OCI-LY1 (cell line): ENCODE data around the gene AK5.

ENCODE experiments used
- CTCF ChIP-seq: fragments of 200-600 bp; sonication (generic), shearing (Covaris generic); IDR thresholded peaks from 2 replicates; pipeline ENCODE4 v1.5.1; 2017; ENCODE audit warnings: mild to moderate bottlenecking, antibody characterized with exemption, low read length, moderate library complexity, mixed read lengths
- EZH2 ChIP-seq: fragments of 200-600 bp; sonication (generic), shearing (Covaris generic); IDR thresholded peaks from 2 replicates; pipeline ENCODE4 v1.8.0; 2017; ENCODE audit warnings: borderline replicate concordance, mixed run types, mild to moderate bottlenecking, antibody characterized with exemption, low read length, moderate library complexity, mixed read lengths

- TF ChIP-seq CTCF = no peak
- TF ChIP-seq EZH2 = no peak
Measured at GRCh38 chr1:77605246-77606026, 323.6 kb downstream of the AK5 start.
